ENCODE data around the gene MAML2.

The MAML2 gene

DNA sequence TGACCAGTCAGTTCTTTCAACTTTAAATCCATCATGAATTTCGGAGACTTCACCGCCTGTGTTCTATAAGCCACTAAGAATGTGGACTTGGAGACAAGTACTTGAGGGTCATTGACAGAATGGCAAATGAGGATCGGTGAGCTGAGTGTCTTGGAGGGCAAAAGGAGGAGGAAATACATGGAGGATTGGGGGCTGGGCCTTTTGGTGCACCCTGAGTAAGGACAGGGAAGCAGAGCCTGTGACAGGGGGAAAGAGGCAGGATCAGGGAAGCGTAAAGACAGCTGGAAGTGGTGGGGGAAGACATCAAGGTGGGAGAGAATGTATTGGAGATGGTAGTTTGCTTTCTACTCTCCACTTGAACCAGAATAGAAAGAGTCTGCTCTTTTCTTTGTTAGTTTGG is 348.7 kb downstream of the MAML2 start:
- DNase-seq: no peak

DNA sequence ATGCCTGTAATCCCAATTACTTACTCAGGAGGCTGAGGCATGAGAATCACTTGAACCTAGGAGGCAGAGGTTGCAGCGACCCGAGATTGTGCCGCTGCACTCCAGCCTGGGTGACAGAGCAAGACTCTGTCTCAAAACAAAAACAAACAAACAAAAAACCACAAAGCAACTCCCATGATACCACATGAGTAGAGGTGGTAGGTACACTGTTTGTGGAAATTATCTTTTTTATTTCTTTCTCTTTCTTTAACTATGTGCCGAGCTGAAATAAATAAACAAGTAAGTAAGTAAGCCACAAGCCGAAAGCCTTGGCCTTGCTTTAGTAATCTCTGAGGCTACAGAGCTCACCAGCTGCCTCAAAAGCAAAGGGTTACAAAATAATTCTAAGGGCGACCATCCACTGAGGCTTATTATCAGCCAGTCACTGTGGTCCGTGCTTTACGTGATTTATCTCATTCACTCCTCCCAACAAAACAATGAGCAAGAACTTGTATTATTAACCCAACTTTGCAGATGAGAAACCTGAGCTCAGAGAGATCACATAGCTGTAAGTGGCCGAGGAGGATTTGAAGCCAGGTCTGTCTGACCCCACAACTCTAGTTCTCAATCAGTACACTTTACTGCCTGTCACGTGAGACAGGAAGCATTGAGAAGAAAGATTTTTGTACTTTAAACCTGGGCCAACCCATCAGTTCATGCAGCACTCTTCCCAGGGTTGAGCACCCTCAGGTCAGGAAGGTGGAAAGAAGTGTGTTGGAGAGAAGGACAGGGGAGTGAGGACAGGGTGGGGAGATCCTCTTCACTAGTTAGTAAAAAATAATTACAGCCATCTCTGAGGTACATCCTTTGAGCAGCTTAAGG is 349.3 kb downstream of the MAML2 start:
- no peak for DNase-seq

DNA sequence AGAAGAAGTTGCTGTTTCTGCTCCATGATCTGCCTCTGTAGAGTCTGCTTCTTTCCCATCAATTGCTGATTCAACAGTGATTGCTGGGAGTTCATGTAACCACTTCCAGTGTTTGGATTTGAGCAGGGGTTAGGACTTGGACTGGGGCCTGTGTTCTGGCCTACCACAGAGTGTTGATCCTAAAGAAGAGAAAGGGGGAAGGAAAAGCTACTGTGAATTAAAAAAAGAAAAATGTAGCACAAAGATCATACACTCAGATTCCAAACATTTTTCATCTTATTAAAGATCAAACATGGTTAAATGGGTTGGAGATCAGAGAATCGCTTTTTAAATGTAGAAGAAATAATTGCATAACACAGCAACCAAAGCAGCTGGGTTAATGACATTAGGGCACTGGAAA is 351.4 kb downstream of the MAML2 start:
- no peak for DNase-seq

DNA sequence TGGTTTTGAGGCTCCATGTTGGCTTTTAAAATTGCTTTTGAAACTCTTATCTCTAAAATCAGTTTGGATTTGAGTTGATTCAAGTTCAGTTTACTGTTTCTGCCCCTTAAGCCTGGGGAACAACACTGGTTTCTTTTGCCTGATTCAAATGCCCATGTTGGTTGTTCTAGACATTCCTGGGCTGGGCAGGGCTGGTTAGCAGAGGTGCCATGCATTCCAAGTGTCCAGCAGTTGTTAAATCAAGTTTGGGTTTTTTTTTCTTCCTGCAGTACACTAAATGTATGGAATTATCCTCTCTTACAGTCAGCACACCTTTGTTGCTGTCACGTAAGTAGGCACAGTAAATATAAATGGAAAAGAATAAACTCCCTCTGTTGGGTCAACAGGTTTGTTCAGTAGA is 351.9 kb downstream of the MAML2 start:
- DNase-seq: no peak

DNA sequence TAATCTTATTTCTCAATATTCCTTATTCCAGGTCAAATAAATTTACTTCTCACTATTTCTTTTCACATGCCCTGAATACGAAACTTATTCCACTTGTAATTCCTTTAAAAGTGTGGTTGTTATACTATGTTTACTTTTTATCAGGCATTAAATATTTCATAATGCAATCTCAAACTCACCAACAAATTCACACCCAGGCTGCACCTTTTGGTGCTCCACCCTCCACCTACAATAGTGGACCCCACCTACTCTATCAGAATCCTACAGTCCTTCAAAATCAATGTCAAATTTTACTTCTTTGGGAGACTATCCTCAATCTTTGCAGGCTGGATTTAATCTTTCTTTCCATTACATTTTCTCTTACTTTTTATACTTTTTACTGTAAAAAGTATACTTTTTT is 353.2 kb downstream of the MAML2 start:
- no peak for DNase-seq

DNA sequence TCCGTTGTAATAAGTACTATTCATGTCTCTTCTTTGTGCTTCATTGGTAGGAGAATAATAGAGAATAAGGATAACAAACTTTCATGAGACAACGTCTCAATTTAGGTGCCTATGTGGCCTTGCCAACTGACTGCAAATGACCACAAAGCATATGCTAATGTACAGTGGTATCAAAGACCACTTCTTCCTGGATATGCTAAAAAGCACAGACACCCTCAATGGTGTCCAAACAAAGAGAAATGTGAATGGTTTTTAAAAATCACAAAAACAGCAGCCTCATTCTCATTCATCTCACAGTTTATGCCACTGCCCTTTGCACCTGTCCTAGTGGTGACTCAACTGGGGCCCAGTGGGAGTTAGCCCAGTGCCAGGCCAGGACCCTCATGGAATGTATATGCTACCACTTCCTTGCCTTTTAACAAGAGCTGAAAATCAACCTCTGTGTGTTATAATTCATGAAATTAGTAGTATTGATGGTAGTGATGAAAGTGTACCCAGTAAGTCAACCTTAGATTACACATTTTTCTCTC is 353.9 kb downstream of the MAML2 start:
- DNase-seq: no peak

DNA sequence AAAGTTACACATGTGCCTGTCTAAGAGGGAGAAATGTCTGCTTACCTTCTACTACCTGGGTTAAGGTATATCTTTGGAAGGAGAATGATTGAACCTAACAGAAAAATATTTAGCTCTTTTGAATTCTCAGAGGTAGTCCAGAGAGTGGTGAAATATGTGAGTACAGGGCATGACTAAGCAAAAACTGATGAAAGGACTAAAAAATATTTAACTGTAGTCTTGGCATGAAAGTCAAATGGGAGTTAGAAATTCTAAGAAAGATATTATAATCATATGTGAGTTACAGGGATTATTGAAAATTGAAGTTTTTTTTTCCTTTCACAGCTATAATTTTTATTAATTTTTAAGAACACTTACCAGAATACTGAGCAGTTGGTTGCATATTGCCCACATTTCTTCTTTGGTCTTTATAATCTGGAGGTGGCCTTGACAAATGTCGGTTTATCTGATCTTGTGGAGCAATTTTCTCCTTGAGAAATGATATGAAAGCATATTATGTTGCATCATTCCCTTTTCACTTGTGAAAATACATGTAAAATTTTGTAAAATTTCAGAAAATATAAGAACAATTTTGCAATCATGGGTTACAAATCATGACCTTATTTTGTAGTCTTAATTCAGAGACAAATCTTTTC is 357.7 kb downstream of the MAML2 start:
- no peak for DNase-seq

DNA sequence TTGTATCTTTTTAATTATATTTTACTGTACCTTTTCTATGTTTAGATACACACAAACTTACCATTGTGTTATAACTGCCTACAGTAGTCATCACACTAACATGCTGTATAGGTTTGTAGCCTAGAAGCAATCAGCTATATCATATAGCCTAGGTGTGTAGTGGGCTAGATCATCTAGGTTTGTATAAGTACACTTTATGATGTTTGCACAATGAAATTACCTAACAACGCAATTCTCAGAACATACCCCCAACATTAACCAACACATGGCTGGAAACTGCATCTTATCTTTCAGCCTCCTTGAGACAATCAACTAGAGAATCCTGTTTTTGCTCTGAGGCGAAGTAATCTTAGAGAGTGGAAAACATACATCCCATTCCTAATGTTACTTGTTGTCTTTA is 358.9 kb downstream of the MAML2 start:
- DNase-seq: no peak

DNA sequence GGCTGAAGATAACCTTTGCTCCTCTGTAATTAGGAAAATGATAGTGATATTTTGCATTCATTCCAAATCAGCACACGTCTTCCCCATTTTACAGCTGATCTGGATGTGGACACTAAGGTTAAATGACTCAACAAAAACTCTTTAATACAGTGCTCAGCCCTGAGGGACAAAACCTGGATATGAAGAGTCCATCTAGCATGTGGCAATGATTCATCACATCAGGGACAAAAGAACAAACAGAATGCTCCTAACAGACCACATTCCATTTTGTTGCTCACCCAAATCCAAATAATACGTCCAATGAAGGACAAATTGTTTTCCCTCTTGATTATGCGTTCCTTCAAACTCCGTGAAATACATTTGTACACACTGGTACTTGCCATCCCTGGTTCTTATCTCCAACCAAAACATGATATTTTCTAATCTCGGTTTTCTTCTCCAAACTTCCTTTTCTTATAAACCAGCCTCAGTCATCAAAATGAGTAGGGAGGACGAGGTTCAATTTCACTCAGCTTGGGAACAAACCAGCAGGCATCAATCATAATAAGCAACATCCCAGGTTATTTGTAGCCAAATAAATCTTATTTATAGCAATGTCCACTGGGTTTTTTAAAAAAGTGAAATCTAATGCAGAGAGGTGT is 365.3 kb downstream of the MAML2 start:
- DNase-seq: no peak

DNA sequence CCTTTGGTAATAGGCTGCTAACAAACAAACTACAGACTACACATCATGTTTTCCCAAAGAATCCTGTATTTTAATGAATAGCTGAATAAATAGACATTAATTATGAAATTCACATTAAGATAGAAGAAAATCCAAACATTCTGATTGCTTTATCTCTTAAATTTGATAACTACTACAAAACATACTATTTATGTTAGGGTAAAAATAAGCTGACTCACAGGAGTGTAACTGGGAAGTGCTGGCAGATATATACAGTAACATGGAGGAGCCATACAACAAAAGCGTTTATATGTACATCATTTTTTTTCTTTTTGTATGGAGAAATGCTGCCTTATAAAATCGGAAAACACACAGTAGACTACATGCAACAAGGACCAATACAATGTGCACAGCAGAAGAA is 366.4 kb downstream of the MAML2 start:
- no peak for DNase-seq

DNA sequence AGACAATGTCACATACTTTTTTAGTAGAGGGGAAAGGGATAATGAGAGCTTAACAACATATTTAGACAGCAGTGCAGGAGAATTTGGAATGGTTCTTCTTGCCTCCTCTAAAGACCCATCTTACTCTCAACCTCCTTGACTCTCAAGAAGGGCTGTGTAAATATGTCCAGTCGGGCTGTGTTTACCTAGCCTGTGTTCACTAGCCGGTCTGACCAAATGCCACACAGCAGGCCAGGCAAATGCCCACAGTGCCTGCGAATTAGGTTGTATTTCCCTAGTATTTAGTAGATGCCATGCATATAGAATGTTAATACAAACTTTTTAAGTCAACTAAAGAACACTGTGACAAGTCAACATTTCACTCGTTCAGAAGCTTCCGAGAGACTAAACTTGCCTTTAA is 367.7 kb downstream of the MAML2 start:
- DNase-seq: no peak

DNA sequence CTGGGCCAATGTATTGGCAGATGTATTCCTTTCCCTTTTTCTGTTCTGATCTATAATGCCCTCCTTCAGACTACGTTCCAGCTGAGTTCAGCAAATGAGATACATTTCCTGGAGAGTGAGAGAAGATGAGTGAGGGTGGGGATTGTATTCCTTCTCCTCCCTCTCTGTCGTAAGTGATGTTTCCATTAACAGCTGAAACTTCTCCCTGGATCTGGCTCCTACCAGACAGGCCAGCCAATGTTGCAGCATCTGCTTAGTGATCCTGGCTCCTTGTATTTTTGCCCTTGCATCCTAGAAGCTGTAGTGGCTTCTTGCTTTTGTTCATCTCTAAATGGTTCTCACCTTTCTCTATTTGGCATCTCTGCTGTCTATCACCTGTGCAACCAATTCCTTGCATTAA is 370.9 kb downstream of the MAML2 start:
- no peak for DNase-seq

DNA sequence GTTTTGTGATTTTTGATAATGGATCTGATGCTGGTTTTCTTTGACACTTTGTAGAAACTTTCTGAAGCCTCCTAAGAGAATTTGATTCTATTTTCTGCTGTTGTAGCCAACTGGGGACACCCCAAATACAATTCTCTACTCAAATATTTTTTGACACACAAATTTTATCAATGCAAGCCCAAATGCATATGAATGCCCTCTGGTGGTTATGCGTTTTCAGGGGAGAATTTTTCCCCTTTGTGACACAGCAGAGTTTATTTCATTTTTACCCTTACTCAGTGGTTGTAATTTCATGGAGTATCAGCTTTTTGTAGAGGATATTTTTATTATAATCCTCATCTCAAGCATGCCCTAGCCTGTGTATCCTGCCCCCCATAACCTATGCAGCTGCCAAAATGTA is 374.4 kb downstream of the MAML2 start:
- DNase-seq: no peak

DNA sequence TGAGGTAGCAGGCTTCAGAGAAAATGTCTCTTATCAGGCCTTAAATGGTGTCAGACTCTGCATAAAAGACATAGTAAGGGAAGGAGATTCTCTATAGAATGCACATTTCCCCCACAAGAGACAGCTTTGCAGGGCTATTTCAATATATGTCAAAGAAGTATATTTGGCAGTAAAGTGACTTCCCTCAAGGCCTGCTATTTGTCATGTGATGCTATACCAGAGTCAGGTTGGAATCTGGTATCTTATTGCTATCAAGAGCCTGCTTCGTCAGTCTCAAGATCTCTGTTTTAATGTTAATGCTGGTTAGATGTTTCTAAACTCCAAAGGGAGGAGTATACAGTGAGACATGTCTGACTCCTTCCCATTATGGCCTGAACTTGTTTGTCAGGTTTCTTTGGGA is 378.7 kb downstream of the MAML2 start:
- DNase-seq: no peak

DNA sequence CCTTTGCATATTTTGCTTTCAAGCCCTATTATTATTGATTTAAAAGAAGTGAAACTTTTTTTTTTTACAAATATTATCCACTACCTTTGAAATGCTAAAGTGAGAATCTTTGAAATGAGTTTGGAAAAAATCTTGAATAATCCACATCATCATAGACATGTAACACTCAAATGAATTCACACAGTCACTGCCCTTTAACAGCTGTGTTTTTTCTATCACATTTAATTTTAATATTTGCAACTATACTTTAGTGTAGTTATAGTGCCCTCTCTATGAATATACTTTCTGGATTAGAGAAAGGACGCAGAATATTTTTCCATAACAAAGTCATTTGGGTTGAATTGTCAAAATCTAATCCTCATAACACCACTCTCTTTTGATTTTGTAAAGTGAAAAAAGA is 381.2 kb downstream of the MAML2 start:
- no peak for DNase-seq

DNA sequence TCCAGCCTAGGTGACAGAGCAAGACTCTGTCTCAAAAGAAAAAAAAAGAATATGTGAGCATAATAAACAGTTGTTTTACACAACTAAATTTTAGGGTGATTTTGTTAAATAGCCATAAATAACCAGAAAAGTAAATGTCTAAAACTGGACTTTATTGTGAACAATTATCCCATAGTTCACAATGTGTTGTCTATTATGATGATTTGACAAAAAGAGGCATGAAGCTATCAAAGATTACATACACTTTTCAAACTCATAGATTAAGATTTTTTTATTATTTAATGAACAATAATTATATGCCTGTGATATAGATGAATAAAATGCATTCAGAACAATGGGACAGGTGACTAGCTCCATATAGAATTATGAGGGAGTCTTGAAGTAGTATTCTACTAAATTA is 392.1 kb downstream of the MAML2 start:
- DNase-seq: no peak

DNA sequence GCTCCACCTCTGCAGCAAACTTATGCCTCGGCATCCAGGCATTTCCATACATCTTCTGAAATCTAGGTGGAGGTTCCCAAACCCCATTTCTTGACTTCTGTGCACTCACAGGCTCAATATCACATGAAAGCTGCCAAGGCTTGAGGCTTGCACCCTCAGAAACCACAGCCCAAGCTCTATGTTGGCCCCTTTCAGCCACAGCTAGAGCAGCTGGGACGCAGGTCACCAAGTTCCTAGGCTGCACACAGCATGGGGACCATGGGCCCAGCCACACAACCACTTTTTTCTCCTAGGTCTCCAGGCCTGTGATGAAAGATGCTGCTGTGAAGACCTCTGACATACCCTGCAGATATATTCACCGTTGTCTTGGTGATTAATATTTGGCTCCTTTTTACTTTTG is 394.4 kb downstream of the MAML2 start:
- no peak for DNase-seq

DNA sequence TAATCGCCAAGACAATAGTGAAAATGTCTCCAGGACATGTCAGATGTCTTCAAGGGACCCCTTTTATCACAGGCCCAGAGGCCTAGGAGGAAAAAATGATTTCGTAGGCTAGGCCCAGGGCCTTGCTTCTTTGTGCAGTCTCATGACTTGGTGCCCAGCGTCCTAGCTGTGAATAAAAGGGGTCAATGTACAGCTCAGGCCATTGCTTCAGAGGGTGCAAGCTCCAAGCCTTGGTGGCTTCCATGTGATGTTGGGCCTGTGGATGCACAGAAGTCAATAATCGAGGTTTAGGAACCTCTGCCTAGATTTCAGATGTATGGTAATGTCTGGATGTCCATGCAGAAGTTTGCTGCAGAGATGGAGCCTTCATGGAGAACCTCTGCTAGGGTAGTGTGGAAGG is 398.4 kb downstream of the MAML2 start:
- DNase-seq: no peak

DNA sequence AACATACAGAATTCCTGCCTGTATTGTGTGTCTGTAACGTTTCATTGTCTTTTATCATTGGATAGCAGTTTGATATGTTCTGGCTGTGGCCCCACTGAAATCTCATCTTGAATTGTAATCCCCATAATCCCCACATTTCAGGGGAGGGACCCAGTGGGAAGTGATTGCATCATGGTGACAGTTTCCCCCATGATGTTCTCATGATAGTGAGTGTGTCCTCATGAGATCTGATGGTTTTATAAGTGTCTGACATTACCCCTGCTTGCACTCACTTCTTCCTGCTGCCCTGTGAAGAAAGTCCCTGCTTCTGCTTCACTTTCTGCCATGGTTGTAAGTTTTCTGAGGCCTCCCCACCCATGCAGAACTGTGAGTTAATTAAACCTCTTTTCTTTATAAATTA is 399.4 kb downstream of the MAML2 start:
- no peak for DNase-seq

DNA sequence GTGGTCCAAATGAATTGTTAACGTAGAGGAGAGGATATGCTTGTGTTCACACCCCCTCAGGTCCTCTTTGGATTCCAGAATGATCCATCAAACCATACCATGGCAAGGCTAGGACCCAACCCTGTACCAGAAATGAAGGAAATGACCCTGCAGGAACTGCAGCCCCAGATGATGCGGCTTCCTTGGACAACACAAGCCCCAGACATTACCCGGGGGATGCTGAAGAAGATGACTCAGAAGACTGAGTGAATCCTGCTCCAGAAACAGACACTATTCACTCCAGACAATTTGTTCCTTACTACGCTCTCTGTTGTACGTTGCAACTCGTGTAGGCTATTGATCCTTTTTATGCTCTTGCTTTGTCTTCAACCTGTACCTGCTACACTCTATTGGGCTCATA is 403.9 kb downstream of the MAML2 start:
- no peak for DNase-seq

DNA sequence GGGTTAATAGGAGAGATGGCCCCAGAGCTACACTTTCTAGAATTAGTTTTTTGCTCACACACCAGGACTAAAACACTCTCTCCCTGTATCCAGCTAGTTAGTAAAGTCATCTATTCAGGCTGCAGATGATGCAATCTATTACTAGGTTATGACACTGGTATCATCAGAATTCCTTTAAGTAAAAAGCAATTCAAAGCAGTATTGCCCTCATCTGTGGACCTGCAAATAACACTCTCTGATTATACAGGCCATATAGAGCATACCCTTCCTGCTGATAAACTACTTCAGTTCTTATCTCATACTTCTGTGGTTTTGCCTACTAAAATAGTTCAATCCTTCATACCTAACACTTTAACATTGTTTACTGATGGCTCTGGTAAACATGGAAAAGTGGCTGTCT is 405.6 kb downstream of the MAML2 start:
- DNase-seq: no peak

DNA sequence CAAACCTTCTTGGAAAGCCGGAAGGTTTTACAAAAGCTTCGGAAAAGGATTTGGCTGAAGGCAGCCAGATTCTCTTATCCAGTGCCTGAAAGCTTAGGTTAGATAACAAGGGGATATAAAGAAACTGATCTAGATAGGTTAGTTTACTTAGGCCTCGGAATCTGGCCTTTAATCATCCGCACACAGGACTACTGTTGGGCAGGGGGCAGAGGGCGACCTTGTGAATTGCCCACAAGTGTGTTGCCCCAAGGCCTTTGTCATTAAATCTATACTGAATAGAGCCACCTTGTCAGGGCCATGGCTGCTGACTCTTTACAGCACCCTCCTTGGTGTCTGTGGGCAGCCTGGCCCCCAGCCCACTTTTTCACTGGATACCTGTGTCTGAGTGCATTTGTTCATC is 409.4 kb downstream of the MAML2 start:
- DNase-seq: no peak

DNA sequence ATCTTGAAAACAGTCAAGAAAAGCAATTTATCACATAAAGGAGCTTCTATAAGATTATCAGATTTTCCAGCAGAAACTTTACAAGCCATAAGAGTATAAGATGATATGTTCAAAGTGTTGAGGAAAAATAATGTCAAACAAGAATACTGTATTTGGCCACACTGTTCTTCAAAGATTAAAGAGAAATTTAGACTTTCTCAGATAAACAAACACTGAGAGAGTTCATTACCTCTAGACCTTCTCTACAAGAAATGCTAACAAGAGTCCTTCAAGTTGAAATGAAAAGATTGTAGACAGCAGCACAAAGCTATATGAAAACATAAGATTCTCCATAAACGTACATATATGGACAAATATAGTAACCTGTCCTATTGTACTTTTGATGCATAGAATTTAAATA is 411.1 kb downstream of the MAML2 start:
- no peak for DNase-seq

DNA sequence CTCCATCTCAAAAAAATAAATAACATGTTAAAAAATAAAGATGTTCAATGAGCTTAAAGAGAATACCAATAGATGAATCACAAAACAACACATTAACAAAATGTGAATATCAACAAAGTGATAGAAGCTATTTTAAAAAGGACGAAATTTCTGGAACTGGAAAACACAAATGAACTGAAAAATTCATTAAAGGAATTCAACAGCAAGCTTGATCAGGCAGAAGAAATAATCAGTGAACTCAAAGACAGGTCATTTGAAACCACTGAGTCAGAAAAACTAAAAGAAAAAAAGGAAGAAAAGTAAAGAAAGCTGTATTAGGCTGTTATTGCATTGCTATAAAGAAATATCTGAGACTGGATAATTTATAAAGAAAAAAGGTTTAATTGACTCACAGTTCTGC is 412.0 kb downstream of the MAML2 start:
- no peak for DNase-seq

Measured in activated CD4-positive, alpha-beta T cell treated with anti-CD3 and anti-CD28 coated beads, Interleukin-2, amount 50 U/mL, for 48 hours (primary cell).